IMR-90 (cell line): Measurements from ENCODE around the gene CAPN5. TPM values are rescaled to one million over a fixed set of nuclear protein-coding genes. Genes with fewer than 3 reads are reported as not detected.

Source experiments
- ATAC-seq: fragments of 200-7000 bp; cut with Tn5 transposase; 2 replicates; pipeline ENCODE4 v1.9.1; 2020; ENCODE audit warnings: low read depth, mild to moderate bottlenecking, moderate library complexity
- BruUV-seq: library from RNA; stranded (reverse); fragments of 400-500 nt; replicated peaks from 2 replicates; lab custom pipeline; 2021; lab: Mats Ljungman, UMichigan
- CTCF ChIA-PET: fragments of 300-600 bp; formaldehyde crosslinking; extraction: SDS; loops from one replicate; lab custom pipeline; 2021; ENCODE audit warnings: antibody characterized with exemption; lab: Yijun Ruan, JAX
- POLR2A ChIA-PET: fragments of 300-600 bp; sonication (Branson Sonifier 250); formaldehyde crosslinking; loops from one replicate; lab custom pipeline; 2022; ENCODE audit warnings: antibody characterized with exemption; ENCODE audit not compliant: unreplicated experiment; lab: Charles Lee
- DNase-seq: peaks from one replicate; pipeline ENCODE4 v3.0.0; 2013
- H2AFZ ChIP-seq: replicated peaks from 2 replicates; pipeline ENCODE3; 2013; ENCODE audit warnings: low read length, mild to moderate bottlenecking; ENCODE audit not compliant: poor library complexity
- H2AK5ac ChIP-seq: 2 replicates; pipeline ENCODE4 v1.6.1; 2013; ENCODE audit warnings: low read depth, low read length, inconsistent platforms
- H2AK9ac ChIP-seq: replicated peaks from 2 replicates; pipeline ENCODE3; 2013; ENCODE audit warnings: mild to moderate bottlenecking, low read depth, low read length, moderate library complexity; ENCODE audit not compliant: poor library complexity
- H2BK120ac ChIP-seq: 2 replicates; pipeline ENCODE4 v1.6.1; 2013; ENCODE audit warnings: low read depth, low read length, inconsistent platforms
- H2BK15ac ChIP-seq: 3 replicates; pipeline ENCODE4 v1.6.1; 2013; ENCODE audit warnings: low read depth, low read length, inconsistent platforms
- H2BK20ac ChIP-seq: 2 replicates; pipeline ENCODE4 v1.6.1; 2013; ENCODE audit warnings: low read depth, mild to moderate bottlenecking, inconsistent platforms, low read length, moderate library complexity
- H2BK5ac ChIP-seq: 2 replicates; pipeline ENCODE4 v1.6.1; 2013; ENCODE audit warnings: mild to moderate bottlenecking, low read depth, low read length, inconsistent platforms; ENCODE audit not compliant: poor library complexity, severe bottlenecking
- H3K14ac ChIP-seq: replicated peaks from 2 replicates; pipeline ENCODE4 v1.6.1; 2013; ENCODE audit warnings: low read depth, low read length, inconsistent platforms
- H3K18ac ChIP-seq: 2 replicates; pipeline ENCODE4 v1.6.1; 2013; ENCODE audit warnings: low read depth, low read length, control low read depth
- H3K23ac ChIP-seq: 2 replicates; pipeline ENCODE4 v1.6.1; 2013; ENCODE audit warnings: low read depth, low read length, inconsistent platforms
- H3K27ac ChIP-seq: 2 replicates; pipeline ENCODE4 v1.5.1; 2013; ENCODE audit warnings: mild to moderate bottlenecking, control low read depth, low read length; ENCODE audit not compliant: insufficient read depth
- H3K27me3 ChIP-seq: 2 replicates; pipeline ENCODE4 v1.6.1; 2013; ENCODE audit warnings: low read length; ENCODE audit not compliant: control insufficient read depth, insufficient read depth
- H3K36me3 ChIP-seq: 2 replicates; pipeline ENCODE4 v1.6.1; 2013; ENCODE audit warnings: low read length, mixed read lengths; ENCODE audit not compliant: control insufficient read depth, insufficient read depth
- H3K4ac ChIP-seq: 2 replicates; pipeline ENCODE4 v1.6.1; 2013; ENCODE audit warnings: low read depth, low read length, inconsistent platforms
- H3K4me1 ChIP-seq: 2 replicates; pipeline ENCODE4 v1.6.1; 2013; ENCODE audit warnings: low read length, mixed read lengths; ENCODE audit not compliant: control insufficient read depth, insufficient read depth
- H3K4me2 ChIP-seq: 2 replicates; pipeline ENCODE4 v1.6.1; 2013; ENCODE audit warnings: low read depth, mild to moderate bottlenecking, control low read depth, low read length, moderate library complexity
- H3K4me3 ChIP-seq: 2 replicates; pipeline ENCODE4 v1.5.1; 2013; ENCODE audit warnings: low read depth, mild to moderate bottlenecking, control low read depth, low read length, moderate library complexity; ENCODE audit not compliant: insufficient read depth
- H3K56ac ChIP-seq: 2 replicates; pipeline ENCODE4 v1.6.1; 2013; ENCODE audit warnings: low read length, inconsistent platforms; ENCODE audit not compliant: insufficient read depth; ENCODE audit errors: extremely low read depth
- H3K79me1 ChIP-seq, 2 experiments: 2 replicates each; pipeline ENCODE4 v1.6.1; 2013; ENCODE audit warnings: low read length in 2 of 2, inconsistent platforms in 1 of 2, low read depth in 1 of 2
- H3K9ac ChIP-seq: 2 replicates; pipeline ENCODE4 v1.6.1; 2013; ENCODE audit warnings: low read depth, low read length, control low read depth
- H3K9me1 ChIP-seq: 2 replicates; pipeline ENCODE4 v1.6.1; 2013; ENCODE audit warnings: low read length, inconsistent platforms; ENCODE audit not compliant: insufficient read depth
- H3K9me3 ChIP-seq: 2 replicates; pipeline ENCODE4 v1.6.1; 2013; ENCODE audit warnings: low read length; ENCODE audit not compliant: control insufficient read depth, insufficient read depth
- H4K20me1 ChIP-seq: 2 replicates; pipeline ENCODE4 v1.6.1; 2013; ENCODE audit warnings: low read length, inconsistent platforms; ENCODE audit not compliant: insufficient read depth
- H4K5ac ChIP-seq: 2 replicates; pipeline ENCODE4 v1.6.1; 2013; ENCODE audit warnings: mild to moderate bottlenecking, low read depth, low read length, control low read depth
- H4K8ac ChIP-seq, 2 experiments: 2 replicates each; pipeline ENCODE4 v1.6.1; 2013; ENCODE audit warnings: low read depth in 2 of 2, low read length in 2 of 2, control low read depth in 1 of 2, inconsistent platforms in 1 of 2
- H4K91ac ChIP-seq: 2 replicates; pipeline ENCODE4 v1.6.1; 2013; ENCODE audit warnings: low read depth, low read length, inconsistent platforms; ENCODE audit not compliant: insufficient read depth
- CEBPB ChIP-seq: IDR thresholded peaks from 2 replicates; pipeline ENCODE4 v1.6.1; 2012; ENCODE audit warnings: low read depth, low read length, improper control_type of control experiment
- MAFK ChIP-seq: IDR thresholded peaks from 2 replicates; pipeline ENCODE4 v1.6.1; 2012; ENCODE audit warnings: low read depth, low read length, improper control_type of control experiment
- POLR2A ChIP-seq: IDR thresholded peaks from 2 replicates; pipeline ENCODE4 v1.6.1; 2012; ENCODE audit warnings: mild to moderate bottlenecking, low read depth, low read length
- RAD21 ChIP-seq: IDR thresholded peaks from 2 replicates; pipeline ENCODE4 v1.6.1; 2012; ENCODE audit warnings: low read length, improper control_type of control experiment
- RFX5 ChIP-seq: IDR thresholded peaks from 2 replicates; pipeline ENCODE4 v1.8.0; 2012; ENCODE audit warnings: low read depth, mild to moderate bottlenecking, low read length, moderate library complexity
- SMC3 ChIP-seq: fragments of 150-350 bp; IDR thresholded peaks from 2 replicates; pipeline ENCODE4 v1.6.1; 2016; ENCODE audit warnings: low read depth, mild to moderate bottlenecking, antibody characterized with exemption, low read length, moderate library complexity
- WGBS, 2 experiments: methylation state at CpG; one replicate each; pipeline versions ENCODE4 v1.1.5 to v1.1.7; 2013; ENCODE audit warnings: missing lambda C conversion rate in 2 of 2; ENCODE audit not compliant: insufficient read length in 1 of 2; ENCODE audit errors: extremely low coverage in 2 of 2; 5-methylcytosine and 5-hydroxymethylcytosine counted together
- dilution Hi-C: fragments of 300-500 bp; cut with HindIII; formaldehyde crosslinking; loops from one replicate; pipeline ENCODE4 v1.14.3; 2018; ENCODE audit warnings: low sequenced_read_pairs; ENCODE audit not compliant: unreplicated experiment
- in situ Hi-C: fragments of 300-500 bp; cut with MboI; formaldehyde crosslinking; loops from 3 replicates; pipeline ENCODE4 v1.14.3; 2019; ENCODE audit warnings: low sequenced_read_pairs, inconsistent platforms, mixed read lengths
- intact Hi-C: fragments of 100-400 bp; cut with micrococcal nuclease; formaldehyde crosslinking; loops from 2 replicates; pipeline ENCODE4 v1.10.0; 2022
- polyA plus RNA-seq, 3 experiments: library from polyadenylated mRNA; depleted of rRNA; stranded (reverse); fragments of >200 nt; gene quantifications; 2 replicates each; pipeline ENCODE4 v1.2.3, GENCODE V29; 2012; ENCODE audit warnings: low replicate concordance in 1 of 3
- total RNA-seq: library from RNA; depleted of rRNA; stranded (reverse); fragments of >200 nt; gene quantifications from 2 replicates; pipeline ENCODE4 v1.2.3, GENCODE V29; 2012
- TF ChIP-seq, protein P1 (sequence below): fragments of 150-350 bp; IDR thresholded peaks from 2 replicates; pipeline ENCODE4 v1.6.1; 2017; ENCODE audit warnings: mild to moderate bottlenecking, antibody characterized with exemption, low read length, low read depth
- TF ChIP-seq, protein P2 (sequence below): fragments of 150-350 bp; IDR thresholded peaks from 2 replicates; pipeline ENCODE4 v1.6.1; 2016; ENCODE audit warnings: low read depth, mild to moderate bottlenecking, low read length, moderate library complexity, borderline replicate concordance

CAPN5 gene
- total and polyA plus RNA-seq, 2 of the 4 experiments (the other 2 are of a cell fraction): 8.1 to 24.0 TPM

DNA sequence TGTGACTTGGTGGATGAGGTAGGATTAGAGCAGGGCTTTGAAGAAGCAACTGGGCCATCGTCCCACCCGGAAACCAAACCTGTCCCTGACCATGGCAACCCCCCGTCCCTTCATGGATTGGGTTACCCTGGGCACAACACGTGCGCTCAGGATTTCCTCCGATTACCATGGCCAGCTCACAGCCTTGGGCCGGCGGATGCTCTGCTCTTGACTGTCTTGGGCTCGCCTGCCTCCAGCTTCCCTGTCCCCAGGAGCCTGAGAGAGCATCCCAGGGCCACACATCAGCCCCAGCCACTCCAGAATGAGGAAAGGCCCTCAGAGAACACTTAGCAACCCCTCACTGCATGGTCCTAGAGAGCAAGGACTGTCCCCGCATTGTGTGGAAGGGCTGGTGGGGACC lies 84.1 kb downstream of the CAPN5 start:
- no peak overlapping the region for H2AK9ac ChIP-seq
- POLR2A ChIA-PET: no interaction called here
- H4K8ac ChIP-seq: no peak overlapping the region
- H3K36me3 ChIP-seq: no peaks in the 10 kb centered on the region
- no peak for ATAC-seq
- H3K56ac ChIP-seq: no peak overlapping the region
- dilution Hi-C loops: no loop called here
- TF ChIP-seq RAD21 (no peak), RFX5 (no peak), POLR2A (no peak), CEBPB (no peak), SMC3 (no peak), MAFK (no peak)
- TF ChIP-seq, protein P1, sequence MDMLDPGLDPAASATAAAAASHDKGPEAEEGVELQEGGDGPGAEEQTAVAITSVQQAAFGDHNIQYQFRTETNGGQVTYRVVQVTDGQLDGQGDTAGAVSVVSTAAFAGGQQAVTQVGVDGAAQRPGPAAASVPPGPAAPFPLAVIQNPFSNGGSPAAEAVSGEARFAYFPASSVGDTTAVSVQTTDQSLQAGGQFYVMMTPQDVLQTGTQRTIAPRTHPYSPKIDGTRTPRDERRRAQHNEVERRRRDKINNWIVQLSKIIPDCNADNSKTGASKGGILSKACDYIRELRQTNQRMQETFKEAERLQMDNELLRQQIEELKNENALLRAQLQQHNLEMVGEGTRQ: no peak
- TF ChIP-seq, protein P2, sequence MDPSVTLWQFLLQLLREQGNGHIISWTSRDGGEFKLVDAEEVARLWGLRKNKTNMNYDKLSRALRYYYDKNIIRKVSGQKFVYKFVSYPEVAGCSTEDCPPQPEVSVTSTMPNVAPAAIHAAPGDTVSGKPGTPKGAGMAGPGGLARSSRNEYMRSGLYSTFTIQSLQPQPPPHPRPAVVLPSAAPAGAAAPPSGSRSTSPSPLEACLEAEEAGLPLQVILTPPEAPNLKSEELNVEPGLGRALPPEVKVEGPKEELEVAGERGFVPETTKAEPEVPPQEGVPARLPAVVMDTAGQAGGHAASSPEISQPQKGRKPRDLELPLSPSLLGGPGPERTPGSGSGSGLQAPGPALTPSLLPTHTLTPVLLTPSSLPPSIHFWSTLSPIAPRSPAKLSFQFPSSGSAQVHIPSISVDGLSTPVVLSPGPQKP: no peak
- H2BK15ac ChIP-seq: no peak overlapping the region
- no peaks in the 10 kb centered on the region for H4K20me1 ChIP-seq
- no peak overlapping the region for H2BK120ac ChIP-seq
- no peak overlapping the region for H3K4ac ChIP-seq
- H3K27me3 ChIP-seq: peaks cover 63% of the 10 kb centered on the region
- H3K23ac ChIP-seq: no peak overlapping the region
- no peak for DNase-seq
- H3K9ac ChIP-seq: no peak overlapping the region
- no peak overlapping the region for H4K5ac ChIP-seq
- H4K91ac ChIP-seq: no peak overlapping the region
- no peak overlapping the region for H2BK5ac ChIP-seq
- CTCF ChIA-PET: no interaction called here
- H3K4me1 ChIP-seq: no peaks in the 10 kb centered on the region
- no peak overlapping the region for H2AFZ ChIP-seq
- H3K79me1 ChIP-seq: no peaks in the 10 kb centered on the region
- no peak overlapping the region for H3K4me3 ChIP-seq
- no peak overlapping the region for H2BK20ac ChIP-seq
- no TSS peak for BruUV-seq
- intact Hi-C loops: no loop called here
- in situ Hi-C loops: no loop called here
- whole genome bisulfite sequencing, 2 experiments: 95% methylated on average over 3 of the region's 10 CpGs; no CpG with 5 or more reads in 1 of the 2 experiments
- no peak overlapping the region for H3K14ac ChIP-seq
- H2AK5ac ChIP-seq: no peak overlapping the region
- H3K18ac ChIP-seq: no peak overlapping the region
- no peak overlapping the region for H3K4me2 ChIP-seq
- no peaks in the 10 kb centered on the region; the same call in 1 of the 2 replicates for H3K9me1 ChIP-seq
- H3K27ac ChIP-seq: no peak overlapping the region
- H3K9me3 ChIP-seq: no peaks in the 10 kb centered on the region
